Measurements from ENCODE around the gene DSTYK. TPM values are rescaled to one million over a fixed set of nuclear protein-coding genes. Genes with fewer than 3 reads are reported as not detected.

The DSTYK gene
- total RNA-seq, 2 donors from 2014 or later: 10.9 to 11.9 TPM

GRCh38 chr1:205226868-205227583 is 15.5 kb upstream of the DSTYK start:
- no peak for DNase-seq (ENCODE audit: low spot score)
- intact Hi-C loops (cut with DNase I): no loop called here

- DNase-seq (ENCODE audit: low spot score): no peak
Observed at GRCh38 chr1:205225901-205226765, 14.6 kb upstream of the DSTYK start.

GRCh38 chr1:205224736-205225135 is 13.2 kb upstream of the DSTYK start:
- DNase-seq (ENCODE audit: low spot score): no peak
- intact Hi-C loops (cut with DNase I): no loop called here

More at GRCh38 chr1:205225901-205226765, 14.6 kb upstream of the DSTYK start:
- intact Hi-C loops (cut with DNase I): no loop called here

GRCh38 chr1:205220421-205220820 is 8.9 kb upstream of the DSTYK start:
- no peak for DNase-seq (ENCODE audit: low spot score)
- intact Hi-C loops (cut with DNase I): no loop called here

- intact Hi-C loops (cut with DNase I): no loop called here
- DNase-seq (ENCODE audit: low spot score): no peak
Observed at GRCh38 chr1:205217418-205217817, 5.9 kb upstream of the DSTYK start.

- DNase-seq (ENCODE audit: low spot score): no peak
- intact Hi-C loops (cut with DNase I): no loop called here
Observed at GRCh38 chr1:205216588-205216987, 5.1 kb upstream of the DSTYK start.

- no peak for DNase-seq (ENCODE audit: low spot score)
- intact Hi-C loops (cut with DNase I): no loop called here
Observed at GRCh38 chr1:205214756-205215155, 3.3 kb upstream of the DSTYK start.

- DNase-seq (ENCODE audit: low spot score): no peak
- intact Hi-C loops (cut with DNase I): no loop called here
Observed at GRCh38 chr1:205211839-205212536, 486 bp upstream of the DSTYK start.

GRCh38 chr1:205210756-205211168 is 740 bp downstream of the DSTYK start:
- DNase-seq (ENCODE audit: low spot score): peak; percentile 86
- intact Hi-C loops (cut with DNase I): no loop called here

- intact Hi-C loops (cut with DNase I): no loop called here
- DNase-seq (ENCODE audit: low spot score): no peak
Observed at GRCh38 chr1:205208811-205209210, 2.7 kb downstream of the DSTYK start.

- intact Hi-C loops (cut with DNase I): no loop called here
- DNase-seq (ENCODE audit: low spot score): no peak
Observed at GRCh38 chr1:205205055-205205454, 6.4 kb downstream of the DSTYK start.

- intact Hi-C loops (cut with DNase I): no loop called here
- DNase-seq (ENCODE audit: low spot score): no peak
Observed at GRCh38 chr1:205204552-205204951, 7.0 kb downstream of the DSTYK start.

- DNase-seq (ENCODE audit: low spot score): no peak
- intact Hi-C loops (cut with DNase I): no loop called here
Observed at GRCh38 chr1:205199931-205200299, 11.6 kb downstream of the DSTYK start.

GRCh38 chr1:205199090-205199930 is 12.2 kb downstream of the DSTYK start:
- intact Hi-C loops (cut with DNase I): no loop called here
- no peak for DNase-seq (ENCODE audit: low spot score)

- DNase-seq (ENCODE audit: low spot score): no peak
- intact Hi-C loops (cut with DNase I): no loop called here
Observed at GRCh38 chr1:205192287-205192686, 19.2 kb downstream of the DSTYK start.

- intact Hi-C loops (cut with DNase I): no loop called here
Observed at GRCh38 chr1:205191622-205192021, 19.9 kb downstream of the DSTYK start.

GRCh38 chr1:205190845-205191577 is 20.5 kb downstream of the DSTYK start:
- no peak for DNase-seq (ENCODE audit: low spot score)
- intact Hi-C loops (cut with DNase I): no loop called here

More at GRCh38 chr1:205191622-205192021, 19.9 kb downstream of the DSTYK start:
- DNase-seq (ENCODE audit: low spot score): no peak

- DNase-seq (ENCODE audit: low spot score): no peak
Observed at GRCh38 chr1:205189131-205189530, 22.4 kb downstream of the DSTYK start.

GRCh38 chr1:205188596-205188995 is 22.9 kb downstream of the DSTYK start:
- DNase-seq (ENCODE audit: low spot score): no peak
- intact Hi-C loops (cut with DNase I): no loop called here

More at GRCh38 chr1:205189131-205189530, 22.4 kb downstream of the DSTYK start:
- intact Hi-C loops (cut with DNase I): no loop called here

Data from posterior vena cava (tissue), 2 donors.